ENCODE measurements around the gene ARID1B. TPM values are rescaled to one million over a fixed set of nuclear protein-coding genes. Genes with fewer than 3 reads are reported as not detected.
A peak's percentile ranks its signal among the peaks of the same experiment; 100 is the strongest.

ARID1B gene
- total RNA-seq, 1 experiment from 2014 or later: 24.2 TPM

DNA sequence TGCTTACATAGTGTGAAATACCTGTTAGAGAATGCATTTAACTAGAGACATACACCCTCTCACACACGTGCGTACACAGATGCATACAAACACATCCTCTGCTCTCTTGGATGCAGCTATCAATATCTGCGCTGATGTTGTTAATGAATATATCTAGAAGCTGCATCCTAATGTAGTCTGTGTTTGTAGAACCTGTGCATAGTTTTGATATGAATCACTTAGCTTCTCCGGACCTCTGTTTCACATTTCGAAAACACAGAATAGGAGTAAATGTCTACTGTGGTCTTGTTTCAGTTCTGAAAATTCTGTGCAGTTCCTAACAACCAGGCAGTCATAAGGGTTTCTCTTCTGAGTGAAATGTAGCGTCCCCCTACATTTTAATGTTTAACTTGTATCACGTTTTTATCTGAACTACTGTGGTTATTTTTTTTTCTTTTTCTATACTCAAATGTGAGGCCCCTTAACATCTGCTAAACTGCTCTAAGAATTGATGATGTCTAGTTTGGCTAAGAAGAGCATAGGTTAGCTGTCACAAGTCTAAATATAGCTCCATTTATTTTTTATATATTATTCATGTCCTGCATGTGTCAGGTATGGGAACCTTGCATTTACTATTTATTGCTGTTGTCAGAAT lies 291.6 kb downstream of the ARID1B start:
- TF ChIP-seq, protein P1, sequence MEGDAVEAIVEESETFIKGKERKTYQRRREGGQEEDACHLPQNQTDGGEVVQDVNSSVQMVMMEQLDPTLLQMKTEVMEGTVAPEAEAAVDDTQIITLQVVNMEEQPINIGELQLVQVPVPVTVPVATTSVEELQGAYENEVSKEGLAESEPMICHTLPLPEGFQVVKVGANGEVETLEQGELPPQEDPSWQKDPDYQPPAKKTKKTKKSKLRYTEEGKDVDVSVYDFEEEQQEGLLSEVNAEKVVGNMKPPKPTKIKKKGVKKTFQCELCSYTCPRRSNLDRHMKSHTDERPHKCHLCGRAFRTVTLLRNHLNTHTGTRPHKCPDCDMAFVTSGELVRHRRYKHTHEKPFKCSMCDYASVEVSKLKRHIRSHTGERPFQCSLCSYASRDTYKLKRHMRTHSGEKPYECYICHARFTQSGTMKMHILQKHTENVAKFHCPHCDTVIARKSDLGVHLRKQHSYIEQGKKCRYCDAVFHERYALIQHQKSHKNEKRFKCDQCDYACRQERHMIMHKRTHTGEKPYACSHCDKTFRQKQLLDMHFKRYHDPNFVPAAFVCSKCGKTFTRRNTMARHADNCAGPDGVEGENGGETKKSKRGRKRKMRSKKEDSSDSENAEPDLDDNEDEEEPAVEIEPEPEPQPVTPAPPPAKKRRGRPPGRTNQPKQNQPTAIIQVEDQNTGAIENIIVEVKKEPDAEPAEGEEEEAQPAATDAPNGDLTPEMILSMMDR (conservative IDR thresholded peaks at IDR 0.05; ENCODE audit: low read depth, low read length): no peak
- H3K4me3 ChIP-seq (ENCODE audit: low read length): no peak overlapping the region; the same call in 1 of the 2 replicates
- peaks cover 22% of the 10 kb centered on the region for H3K4me1 ChIP-seq (ENCODE audit: insufficient read depth, low read length)
- no peaks in the 10 kb centered on the region for H3K9me2 ChIP-seq (replicated peaks; ENCODE audit: low read length)
- no peaks in the 10 kb centered on the region for H4K20me1 ChIP-seq (ENCODE audit: low read length)
- 0 out of 2 replicates have a peak, but pooled peaks cover 6% of the 10 kb centered on the region for H3K79me2 ChIP-seq (ENCODE audit: low read length)
- H3K4me2 ChIP-seq (ENCODE audit: low read length): peak overlapping the region; percentile 50
- H3K27ac ChIP-seq (ENCODE audit: low read length): no peak overlapping the region
- no peak overlapping the region for H2AFZ ChIP-seq (ENCODE audit: low read length)
- H3K27me3 ChIP-seq (ENCODE audit: low read length): no peaks in the 10 kb centered on the region
- no peaks in the 10 kb centered on the region for H3K9me3 ChIP-seq (ENCODE audit: low read length)
- intact Hi-C loops (cut with micrococcal nuclease): no loop called here
- DNase-seq (peak; percentile 52), ATAC-seq (peak; percentile 82)
- H3K36me3 ChIP-seq (ENCODE audit: low read depth, low read length): no peaks in the 10 kb centered on the region
- ChIA-PET POLR2A (ENCODE audit: unreplicated experiment) (interaction anchor here (0.5 to 0.6 kb wide), 2 partner anchors 36 to 118 kb away, joined by 3 to 5 read pairs; no protein-coding TSS in a partner anchor), CTCF (no interaction called here)
- no TSS peak for BruUV-seq (replicated peaks)
- no peaks in the 10 kb centered on the region for H3F3A ChIP-seq (ENCODE audit: low read length, unreplicated experiment)
- H3K9ac ChIP-seq (ENCODE audit: low read length): no peak overlapping the region

DNA sequence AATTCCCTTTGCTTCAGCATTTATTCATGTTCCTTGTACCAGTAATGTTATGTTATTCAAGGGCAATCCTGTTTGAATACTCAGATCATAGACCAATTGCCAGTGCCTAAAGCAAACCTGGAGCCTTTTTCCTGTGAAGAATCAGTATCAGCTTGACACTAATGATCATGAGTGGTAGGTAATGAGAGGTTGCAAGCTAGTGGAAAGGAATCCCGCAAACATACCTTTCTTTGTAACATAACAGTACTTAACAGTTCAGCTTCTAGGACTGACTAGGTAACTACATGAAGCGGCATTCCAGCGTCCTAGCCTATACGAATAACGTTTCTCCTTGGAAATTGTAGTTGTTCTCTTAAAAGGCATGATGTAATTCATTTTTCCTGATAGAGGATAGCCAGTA lies 292.4 kb downstream of the ARID1B start:
- TF ChIP-seq EZH2phosphoT487 (IDR thresholded peaks at IDR 0.05; ENCODE audit: borderline replicate concordance, low read length): no peak
- TF ChIP-seq, protein P1 (conservative IDR thresholded peaks at IDR 0.05; ENCODE audit: low read depth, low read length): no peak
- Histone ChIP-seq H3K27ac (ENCODE audit: low read length) (no peak overlapping the region), H3K4me3 (ENCODE audit: low read length) (no peak overlapping the region), H3K4me2 (ENCODE audit: low read length) (no peak overlapping the region), H3K9ac (ENCODE audit: low read length) (no peak overlapping the region), H3K4me1 (ENCODE audit: insufficient read depth, low read length) (peaks cover 18% of the 10 kb centered on the region), H3K9me2 (replicated peaks; ENCODE audit: low read length) (no peaks in the 10 kb centered on the region), H2AFZ (ENCODE audit: low read length) (no peak overlapping the region), H4K20me1 (ENCODE audit: low read length) (no peaks in the 10 kb centered on the region), H3K36me3 (ENCODE audit: low read depth, low read length) (no peaks in the 10 kb centered on the region), H3F3A (ENCODE audit: low read length, unreplicated experiment) (no peaks in the 10 kb centered on the region), H3K9me3 (ENCODE audit: low read length) (no peaks in the 10 kb centered on the region), H3K79me2 (ENCODE audit: low read length) (no peaks in the 10 kb centered on the region), H3K27me3 (ENCODE audit: low read length) (no peaks in the 10 kb centered on the region)
- ATAC-seq: no peak
- no peak for DNase-seq
- POLR2A ChIA-PET (ENCODE audit: unreplicated experiment): no interaction called here
- no TSS peak for BruUV-seq (replicated peaks)
- CTCF ChIA-PET: no interaction called here
- intact Hi-C loops (cut with micrococcal nuclease): no loop called here

DNA sequence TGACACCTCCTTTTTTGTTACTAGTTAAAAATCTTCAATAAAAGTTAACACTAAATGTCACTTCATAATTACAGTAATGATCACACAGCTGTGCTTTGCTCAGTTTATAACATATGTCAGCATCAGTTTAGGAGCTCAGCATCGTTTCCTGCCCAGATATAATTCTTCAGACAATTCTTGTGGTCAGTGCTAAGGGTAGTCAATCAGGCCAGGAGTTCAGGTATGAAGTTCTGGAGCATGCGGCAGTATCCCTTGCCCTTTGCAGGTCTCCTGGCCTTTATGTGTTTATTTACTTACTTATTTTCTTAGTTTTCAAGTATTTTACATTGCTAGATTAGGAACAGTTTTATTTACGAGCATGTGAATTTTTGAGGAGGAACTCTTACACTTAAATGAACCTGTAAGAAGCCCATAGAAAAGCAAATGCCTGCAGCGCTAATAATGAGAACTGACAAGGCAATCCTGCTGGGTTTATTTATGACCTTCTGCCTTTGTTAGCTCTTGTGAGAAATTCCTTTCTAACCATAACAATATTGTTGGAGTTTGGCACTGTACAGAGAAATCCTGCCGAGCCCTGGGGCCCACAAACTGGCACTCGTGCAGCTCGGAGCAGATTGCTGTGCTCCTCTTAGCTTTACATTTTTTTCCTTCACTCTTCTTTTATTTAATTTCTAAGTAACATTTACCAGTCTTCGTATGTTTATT lies 293.4 kb downstream of the ARID1B start:
- ATAC-seq: no peak
- no peak overlapping the region for H3K9ac ChIP-seq (ENCODE audit: low read length)

More for the DNA sequence above, 293.4 kb downstream of the ARID1B start:
- TF ChIP-seq, protein P1 (conservative IDR thresholded peaks at IDR 0.05; ENCODE audit: low read depth, low read length): no peak
- TF ChIP-seq EZH2 (IDR thresholded peaks at IDR 0.05; ENCODE audit: low read length, unreplicated experiment) (no peak), EZH2phosphoT487 (IDR thresholded peaks at IDR 0.05; ENCODE audit: borderline replicate concordance, low read length) (no peak)
- Histone ChIP-seq H4K20me1 (ENCODE audit: low read length) (no peaks in the 10 kb centered on the region), H3F3A (ENCODE audit: low read length, unreplicated experiment) (no peaks in the 10 kb centered on the region), H3K27me3 (ENCODE audit: low read length) (no peaks in the 10 kb centered on the region), H3K27ac (ENCODE audit: low read length) (no peak overlapping the region), H3K4me1 (ENCODE audit: insufficient read depth, low read length) (peaks cover 27% of the 10 kb centered on the region), H2AFZ (ENCODE audit: low read length) (no peak overlapping the region), H3K36me3 (ENCODE audit: low read depth, low read length) (no peaks in the 10 kb centered on the region), H3K9me2 (replicated peaks; ENCODE audit: low read length) (no peaks in the 10 kb centered on the region), H3K4me3 (ENCODE audit: low read length) (no peak overlapping the region), H3K79me2 (ENCODE audit: low read length) (no peaks in the 10 kb centered on the region), H3K9me3 (ENCODE audit: low read length) (no peaks in the 10 kb centered on the region), H3K4me2 (ENCODE audit: low read length) (no peak overlapping the region)
- DNase-seq: no peak
- ChIA-PET POLR2A (ENCODE audit: unreplicated experiment) (interaction anchor here (0.6 kb wide), 1 partner anchor 203 kb away, joined by 3 read pairs; no protein-coding TSS in a partner anchor), CTCF (no interaction called here)
- intact Hi-C loops (cut with micrococcal nuclease): no loop called here
- BruUV-seq (replicated peaks): no TSS peak
